HG03025 (cell line): Measurements from ENCODE around the gene RALGPS2.

ENCODE experiments used
- ATAC-seq: cut with Tn5 transposase; IDR thresholded peaks from one replicate; pipeline ENCODE4 v1.9.1; 2021; ENCODE audit warnings: mild to moderate bottlenecking, moderate library complexity; ENCODE audit not compliant: unreplicated experiment, low FRiP score

The RALGPS2 gene

GRCh38 chr1:178910023-178910422 lies 185.0 kb downstream of the RALGPS2 start:
- ATAC-seq = no peak

GRCh38 chr1:178912597-178912996 lies 187.6 kb downstream of the RALGPS2 start:
- no peak for ATAC-seq

- no peak for ATAC-seq
Measured at GRCh38 chr1:178916448-178917174, 191.6 kb downstream of the RALGPS2 start.

GRCh38 chr1:178918308-178918707 lies 193.3 kb downstream of the RALGPS2 start:
- no peak for ATAC-seq

- ATAC-seq = no peak
Measured at GRCh38 chr1:178918955-178919354, 193.9 kb downstream of the RALGPS2 start.

GRCh38 chr1:178919581-178919980 lies 194.5 kb downstream of the RALGPS2 start:
- no peak for ATAC-seq

- ATAC-seq = no peak
Measured at GRCh38 chr1:178921499-178921898, 196.5 kb downstream of the RALGPS2 start.

- ATAC-seq = no peak
Measured at GRCh38 chr1:178923512-178923911, 198.5 kb downstream of the RALGPS2 start.

GRCh38 chr1:178926046-178926445 lies 201.0 kb downstream of the RALGPS2 start:
- ATAC-seq = no peak

GRCh38 chr1:178927003-178927402 lies 202.0 kb downstream of the RALGPS2 start:
- no peak for ATAC-seq

GRCh38 chr1:178928041-178928440 lies 203.0 kb downstream of the RALGPS2 start:
- no peak for ATAC-seq

GRCh38 chr1:178928976-178929375 lies 203.9 kb downstream of the RALGPS2 start:
- ATAC-seq = no peak

- no peak for ATAC-seq
Measured at GRCh38 chr1:178931858-178932551, 207.0 kb downstream of the RALGPS2 start.

- ATAC-seq = no peak
Measured at GRCh38 chr1:178932552-178932906, 207.5 kb downstream of the RALGPS2 start.

- no peak for ATAC-seq
Measured at GRCh38 chr1:178933105-178933561, 208.1 kb downstream of the RALGPS2 start.

- peak; percentile 46 for ATAC-seq
Measured at GRCh38 chr1:178933709-178934490, 208.9 kb downstream of the RALGPS2 start.

- ATAC-seq = peak; percentile 42
Measured at GRCh38 chr1:178934546-178934945, 209.5 kb downstream of the RALGPS2 start.

- ATAC-seq = no peak
Measured at GRCh38 chr1:178935610-178936009, 210.6 kb downstream of the RALGPS2 start.

- no peak for ATAC-seq
Measured at GRCh38 chr1:178937695-178938094, 212.7 kb downstream of the RALGPS2 start.

- no peak for ATAC-seq
Measured at GRCh38 chr1:178938101-178938958, 213.3 kb downstream of the RALGPS2 start.
